Measurements from ENCODE around the gene NFIX.

- TF ChIP-seq, protein P1, sequence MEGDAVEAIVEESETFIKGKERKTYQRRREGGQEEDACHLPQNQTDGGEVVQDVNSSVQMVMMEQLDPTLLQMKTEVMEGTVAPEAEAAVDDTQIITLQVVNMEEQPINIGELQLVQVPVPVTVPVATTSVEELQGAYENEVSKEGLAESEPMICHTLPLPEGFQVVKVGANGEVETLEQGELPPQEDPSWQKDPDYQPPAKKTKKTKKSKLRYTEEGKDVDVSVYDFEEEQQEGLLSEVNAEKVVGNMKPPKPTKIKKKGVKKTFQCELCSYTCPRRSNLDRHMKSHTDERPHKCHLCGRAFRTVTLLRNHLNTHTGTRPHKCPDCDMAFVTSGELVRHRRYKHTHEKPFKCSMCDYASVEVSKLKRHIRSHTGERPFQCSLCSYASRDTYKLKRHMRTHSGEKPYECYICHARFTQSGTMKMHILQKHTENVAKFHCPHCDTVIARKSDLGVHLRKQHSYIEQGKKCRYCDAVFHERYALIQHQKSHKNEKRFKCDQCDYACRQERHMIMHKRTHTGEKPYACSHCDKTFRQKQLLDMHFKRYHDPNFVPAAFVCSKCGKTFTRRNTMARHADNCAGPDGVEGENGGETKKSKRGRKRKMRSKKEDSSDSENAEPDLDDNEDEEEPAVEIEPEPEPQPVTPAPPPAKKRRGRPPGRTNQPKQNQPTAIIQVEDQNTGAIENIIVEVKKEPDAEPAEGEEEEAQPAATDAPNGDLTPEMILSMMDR (IDR thresholded peaks at IDR 0.05): no peak
- TF ChIP-seq EP300 (IDR thresholded peaks at IDR 0.05) (no peak), POLR2AphosphoS5 (IDR thresholded peaks at IDR 0.05) (no peak), POLR2A (IDR thresholded peaks at IDR 0.05) (no peak)
Observed at GRCh38 chr19:13014101-13014920, 19.0 kb downstream of the NFIX start.

Data from sigmoid colon (tissue), 4 donors.